ENCODE measurements around the gene CLNK. TPM values are rescaled to one million over a fixed set of nuclear protein-coding genes. Genes with fewer than 3 reads are reported as not detected.

CLNK gene
- polyA plus RNA-seq, 4 donors = 0.04 to 0.31 TPM; not detected in 2

GRCh38 chr4:10596586-10597290, 87.8 kb downstream of the CLNK start:
- no peak for FAIRE-seq
- WGBS, 3 donors = 86 to 89% (median 89%) methylated on average over 2 of the region's 2 CpGs
- no peaks in the 10 kb centered on the region for H3K9me3 ChIP-seq (ENCODE audit: control insufficient read depth in 2 of 2, insufficient read depth in 1 of 2, low read depth in 1 of 2, low read length in 1 of 2)
- no peak overlapping the region for H3K27ac ChIP-seq (ENCODE audit: low read depth in 1 of 3, low read length in 2 of 3)
- H3K36me3 ChIP-seq (ENCODE audit: control insufficient read depth in 3 of 3, insufficient read depth in 2 of 3, low read depth in 1 of 3, low read length in 3 of 3) = no peaks in the 10 kb centered on the region
- H3K4me1 ChIP-seq (ENCODE audit: control insufficient read depth in 3 of 3, insufficient read depth in 2 of 3, low read depth in 1 of 3, low read length in 2 of 3) = no peaks in the 10 kb centered on the region
- H3K4me3 ChIP-seq (ENCODE audit: low read depth in 1 of 3, low read length in 3 of 3) = no peak overlapping the region
- DNase-seq = no peak
- H3K27me3 ChIP-seq (ENCODE audit: control insufficient read depth in 3 of 3, insufficient read depth in 3 of 3, low read length in 3 of 3) = no peaks in the 10 kb centered on the region

GRCh38 chr4:10593130-10593529, 91.4 kb downstream of the CLNK start:
- Histone ChIP-seq H3K27ac (ENCODE audit: low read depth in 1 of 3, low read length in 2 of 3) (no peak overlapping the region), H3K4me1 (ENCODE audit: control insufficient read depth in 3 of 3, insufficient read depth in 2 of 3, low read depth in 1 of 3, low read length in 2 of 3) (no peaks in the 10 kb centered on the region), H3K36me3 (ENCODE audit: control insufficient read depth in 3 of 3, insufficient read depth in 2 of 3, low read depth in 1 of 3, low read length in 3 of 3) (no peaks in the 10 kb centered on the region), H3K27me3 (ENCODE audit: control insufficient read depth in 3 of 3, insufficient read depth in 3 of 3, low read length in 3 of 3) (no peaks in the 10 kb centered on the region), H3K4me3 (ENCODE audit: low read depth in 1 of 3, low read length in 3 of 3) (no peak overlapping the region), H3K9me3 (ENCODE audit: control insufficient read depth in 2 of 2, insufficient read depth in 1 of 2, low read depth in 1 of 2, low read length in 1 of 2) (no peaks in the 10 kb centered on the region)
- FAIRE-seq (no peak), DNase-seq (no peak)
- WGBS, 3 donors = 90 to 92% (median 90%) methylated on average over 10 of the region's 10 CpGs

GRCh38 chr4:10590896-10591295, 93.7 kb downstream of the CLNK start:
- FAIRE-seq (no peak), DNase-seq (no peak)
- H3K36me3 ChIP-seq (ENCODE audit: control insufficient read depth in 3 of 3, insufficient read depth in 2 of 3, low read depth in 1 of 3, low read length in 3 of 3) = no peaks in the 10 kb centered on the region
- no peak overlapping the region for H3K27ac ChIP-seq (ENCODE audit: low read depth in 1 of 3, low read length in 2 of 3)
- H3K27me3 ChIP-seq (ENCODE audit: control insufficient read depth in 3 of 3, insufficient read depth in 3 of 3, low read length in 3 of 3) = no peaks in the 10 kb centered on the region
- H3K4me1 ChIP-seq (ENCODE audit: control insufficient read depth in 3 of 3, insufficient read depth in 2 of 3, low read depth in 1 of 3, low read length in 2 of 3) = no peaks in the 10 kb centered on the region
- H3K9me3 ChIP-seq (ENCODE audit: control insufficient read depth in 2 of 2, insufficient read depth in 1 of 2, low read depth in 1 of 2, low read length in 1 of 2) = no peaks in the 10 kb centered on the region
- no peak overlapping the region for H3K4me3 ChIP-seq (ENCODE audit: low read depth in 1 of 3, low read length in 3 of 3)
- 66 to 78% (median 70%) methylated on average over 6 of the region's 6 CpGs for WGBS, 3 donors

- no peaks in the 10 kb centered on the region for H3K27me3 ChIP-seq (ENCODE audit: control insufficient read depth in 3 of 3, insufficient read depth in 3 of 3, low read length in 3 of 3)
- H3K9me3 ChIP-seq (ENCODE audit: control insufficient read depth in 2 of 2, insufficient read depth in 1 of 2, low read depth in 1 of 2, low read length in 1 of 2) = no peaks in the 10 kb centered on the region
- WGBS, 3 donors = 41 to 67% (median 57%) methylated on average over 5 of the region's 5 CpGs
- FAIRE-seq (no peak), DNase-seq (no peak)
- no peak overlapping the region for H3K27ac ChIP-seq (ENCODE audit: low read depth in 1 of 3, low read length in 2 of 3)
- H3K4me3 ChIP-seq (ENCODE audit: low read depth in 1 of 3, low read length in 3 of 3) = no peak overlapping the region
- no peaks in the 10 kb centered on the region for H3K4me1 ChIP-seq (ENCODE audit: control insufficient read depth in 3 of 3, insufficient read depth in 2 of 3, low read depth in 1 of 3, low read length in 2 of 3)
- no peaks in the 10 kb centered on the region for H3K36me3 ChIP-seq (ENCODE audit: control insufficient read depth in 3 of 3, insufficient read depth in 2 of 3, low read depth in 1 of 3, low read length in 3 of 3)
Measured at GRCh38 chr4:10589799-10590198, 94.8 kb downstream of the CLNK start.

GRCh38 chr4:10589321-10589720, 95.2 kb downstream of the CLNK start:
- Histone ChIP-seq H3K27me3 (ENCODE audit: control insufficient read depth in 3 of 3, insufficient read depth in 3 of 3, low read length in 3 of 3) (no peaks in the 10 kb centered on the region), H3K9me3 (ENCODE audit: control insufficient read depth in 2 of 2, insufficient read depth in 1 of 2, low read depth in 1 of 2, low read length in 1 of 2) (no peaks in the 10 kb centered on the region), H3K4me3 (ENCODE audit: low read depth in 1 of 3, low read length in 3 of 3) (no peak overlapping the region), H3K27ac (ENCODE audit: low read depth in 1 of 3, low read length in 2 of 3) (no peak overlapping the region), H3K36me3 (ENCODE audit: control insufficient read depth in 3 of 3, insufficient read depth in 2 of 3, low read depth in 1 of 3, low read length in 3 of 3) (no peaks in the 10 kb centered on the region), H3K4me1 (ENCODE audit: control insufficient read depth in 3 of 3, insufficient read depth in 2 of 3, low read depth in 1 of 3, low read length in 2 of 3) (no peaks in the 10 kb centered on the region)
- 64 to 87% (median 85%) methylated on average over 7 of the region's 7 CpGs for whole genome bisulfite sequencing, 3 donors
- FAIRE-seq (no peak), DNase-seq (no peak)

- FAIRE-seq (no peak), DNase-seq (no peak)
- Histone ChIP-seq H3K36me3 (ENCODE audit: control insufficient read depth in 3 of 3, insufficient read depth in 2 of 3, low read depth in 1 of 3, low read length in 3 of 3) (no peaks in the 10 kb centered on the region), H3K27ac (ENCODE audit: low read depth in 1 of 3, low read length in 2 of 3) (no peak overlapping the region), H3K4me1 (ENCODE audit: control insufficient read depth in 3 of 3, insufficient read depth in 2 of 3, low read depth in 1 of 3, low read length in 2 of 3) (peaks cover 0 to 3% (median 0%) of the 10 kb centered on the region in 3 donors), H3K27me3 (ENCODE audit: control insufficient read depth in 3 of 3, insufficient read depth in 3 of 3, low read length in 3 of 3) (no peaks in the 10 kb centered on the region), H3K9me3 (ENCODE audit: control insufficient read depth in 2 of 2, insufficient read depth in 1 of 2, low read depth in 1 of 2, low read length in 1 of 2) (no peaks in the 10 kb centered on the region), H3K4me3 (ENCODE audit: low read depth in 1 of 3, low read length in 3 of 3) (no peak overlapping the region)
- 50 to 54% (median 51%) methylated on average over 8 of the region's 8 CpGs for WGBS, 3 donors
Measured at GRCh38 chr4:10587697-10588096, 96.9 kb downstream of the CLNK start.

GRCh38 chr4:10587296-10587695, 97.3 kb downstream of the CLNK start:
- Histone ChIP-seq H3K36me3 (ENCODE audit: control insufficient read depth in 3 of 3, insufficient read depth in 2 of 3, low read depth in 1 of 3, low read length in 3 of 3) (no peaks in the 10 kb centered on the region), H3K4me1 (ENCODE audit: control insufficient read depth in 3 of 3, insufficient read depth in 2 of 3, low read depth in 1 of 3, low read length in 2 of 3) (peaks cover 0 to 3% (median 0%) of the 10 kb centered on the region in 3 donors), H3K27ac (ENCODE audit: low read depth in 1 of 3, low read length in 2 of 3) (no peak overlapping the region), H3K9me3 (ENCODE audit: control insufficient read depth in 2 of 2, insufficient read depth in 1 of 2, low read depth in 1 of 2, low read length in 1 of 2) (no peaks in the 10 kb centered on the region), H3K27me3 (ENCODE audit: control insufficient read depth in 3 of 3, insufficient read depth in 3 of 3, low read length in 3 of 3) (no peaks in the 10 kb centered on the region), H3K4me3 (ENCODE audit: low read depth in 1 of 3, low read length in 3 of 3) (no peak overlapping the region)
- DNase-seq = no peak
- FAIRE-seq = no peak
- 86 to 88% (median 87%) methylated on average over 12 of the region's 12 CpGs for WGBS, 3 donors

- DNase-seq = peak; percentile 60 to 76
- Histone ChIP-seq H3K4me3 (ENCODE audit: low read depth in 1 of 3, low read length in 3 of 3) (no peak overlapping the region), H3K36me3 (ENCODE audit: control insufficient read depth in 3 of 3, insufficient read depth in 2 of 3, low read depth in 1 of 3, low read length in 3 of 3) (no peaks in the 10 kb centered on the region), H3K27ac (ENCODE audit: low read depth in 1 of 3, low read length in 2 of 3) (peak overlapping the region in 1 of 3 donors; percentile 18), H3K9me3 (ENCODE audit: control insufficient read depth in 2 of 2, insufficient read depth in 1 of 2, low read depth in 1 of 2, low read length in 1 of 2) (no peaks in the 10 kb centered on the region), H3K4me1 (ENCODE audit: control insufficient read depth in 3 of 3, insufficient read depth in 2 of 3, low read depth in 1 of 3, low read length in 2 of 3) (peaks cover 0 to 3% (median 0%) of the 10 kb centered on the region in 3 donors), H3K27me3 (ENCODE audit: control insufficient read depth in 3 of 3, insufficient read depth in 3 of 3, low read length in 3 of 3) (no peaks in the 10 kb centered on the region)
- 3 to 7% (median 4%) methylated on average over 2 of the region's 2 CpGs for whole genome bisulfite sequencing, 3 donors
- FAIRE-seq = no peak
Measured at GRCh38 chr4:10584042-10584441, 100.5 kb downstream of the CLNK start.

- 86 to 93% (median 90%) methylated on average over 8 of the region's 8 CpGs for WGBS, 3 donors
- DNase-seq = no peak
- no peak for FAIRE-seq
- Histone ChIP-seq H3K27me3 (ENCODE audit: control insufficient read depth in 3 of 3, insufficient read depth in 3 of 3, low read length in 3 of 3) (no peaks in the 10 kb centered on the region), H3K27ac (ENCODE audit: low read depth in 1 of 3, low read length in 2 of 3) (no peak overlapping the region), H3K4me1 (ENCODE audit: control insufficient read depth in 3 of 3, insufficient read depth in 2 of 3, low read depth in 1 of 3, low read length in 2 of 3) (peaks cover 0 to 3% (median 0%) of the 10 kb centered on the region in 3 donors), H3K4me3 (ENCODE audit: low read depth in 1 of 3, low read length in 3 of 3) (no peak overlapping the region), H3K36me3 (ENCODE audit: control insufficient read depth in 3 of 3, insufficient read depth in 2 of 3, low read depth in 1 of 3, low read length in 3 of 3) (no peaks in the 10 kb centered on the region), H3K9me3 (ENCODE audit: control insufficient read depth in 2 of 2, insufficient read depth in 1 of 2, low read depth in 1 of 2, low read length in 1 of 2) (no peaks in the 10 kb centered on the region)
Measured at GRCh38 chr4:10582951-10583350, 101.6 kb downstream of the CLNK start.
